ENCODE results near the gene KRT8. TPM values are rescaled to one million over a fixed set of nuclear protein-coding genes. Genes with fewer than 3 reads are reported as not detected.

Gene KRT8
- total RNA-seq, 1 experiment from 2014 or later = 3.5 TPM

- peak; percentile 96 for DNase-seq (ENCODE audit: low read depth)
Measured at GRCh38 chr12:52847335-52848102, 57.4 kb downstream of the KRT8 start.

Other genes starting within 250 kb of the KRT8 start
- gene KRT1, start 224.7 kb downstream of the KRT8 start, total RNA-seq (2014; rRNA removed; shearing (Covaris generic)) = not detected in 2 replicates
- gene KRT77, start 201.6 kb downstream of the KRT8 start, total RNA-seq (2014; rRNA removed; shearing (Covaris generic)) = not detected in 2 replicates
- not detected in 2 replicates for gene KRT76, start 127.7 kb downstream of the KRT8 start, total RNA-seq (2014; rRNA removed; shearing (Covaris generic))
- gene KRT3, start 109.0 kb downstream of the KRT8 start, total RNA-seq (2014; rRNA removed; shearing (Covaris generic)) = 0.12 TPM in 1 of 2 replicates, not detected in the other
- not detected in 2 replicates for gene KRT4, start 91.0 kb downstream of the KRT8 start, total RNA-seq (2014; rRNA removed; shearing (Covaris generic))
- gene KRT79, start 70.8 kb downstream of the KRT8 start, total RNA-seq (2014; rRNA removed; shearing (Covaris generic)) = 3.3 and 4.8 TPM in 2 replicates
- 0.20 and 0.36 TPM in 2 replicates for gene KRT78, start 56.1 kb downstream of the KRT8 start, total RNA-seq (2014; rRNA removed; shearing (Covaris generic))
- 75.0 and 91.8 TPM in 2 replicates for gene KRT18, start 44.0 kb upstream of the KRT8 start, total RNA-seq (2014; rRNA removed; shearing (Covaris generic))
- gene EIF4B, start 101.4 kb upstream of the KRT8 start, total RNA-seq (2014; rRNA removed; shearing (Covaris generic)) = 321 and 337 TPM in 2 replicates
- 6.1 and 10.5 TPM in 2 replicates for gene TNS2, start 145.0 kb upstream of the KRT8 start, total RNA-seq (2014; rRNA removed; shearing (Covaris generic))
- 10.6 and 16.7 TPM in 2 replicates for gene SPRYD3, start 174.3 kb upstream of the KRT8 start, total RNA-seq (2014; rRNA removed; shearing (Covaris generic))
- gene IGFBP6, start 192.6 kb upstream of the KRT8 start, total RNA-seq (2014; rRNA removed; shearing (Covaris generic)) = 103 and 132 TPM in 2 replicates
- not detected in 2 replicates for gene SOAT2, start 198.4 kb upstream of the KRT8 start, total RNA-seq (2014; rRNA removed; shearing (Covaris generic))

Data from RPMI7951 (cell line).